NCI-H1105 treated with DMSO at 0.1 percent for 48 hours (cell line): ENCODE data around the gene KLHL26.

ENCODE experiments used
- DNase-seq: peaks from one replicate; lab custom pipeline; 2025; lab: John Stamatoyannopoulos, UW

The KLHL26 gene

DNA sequence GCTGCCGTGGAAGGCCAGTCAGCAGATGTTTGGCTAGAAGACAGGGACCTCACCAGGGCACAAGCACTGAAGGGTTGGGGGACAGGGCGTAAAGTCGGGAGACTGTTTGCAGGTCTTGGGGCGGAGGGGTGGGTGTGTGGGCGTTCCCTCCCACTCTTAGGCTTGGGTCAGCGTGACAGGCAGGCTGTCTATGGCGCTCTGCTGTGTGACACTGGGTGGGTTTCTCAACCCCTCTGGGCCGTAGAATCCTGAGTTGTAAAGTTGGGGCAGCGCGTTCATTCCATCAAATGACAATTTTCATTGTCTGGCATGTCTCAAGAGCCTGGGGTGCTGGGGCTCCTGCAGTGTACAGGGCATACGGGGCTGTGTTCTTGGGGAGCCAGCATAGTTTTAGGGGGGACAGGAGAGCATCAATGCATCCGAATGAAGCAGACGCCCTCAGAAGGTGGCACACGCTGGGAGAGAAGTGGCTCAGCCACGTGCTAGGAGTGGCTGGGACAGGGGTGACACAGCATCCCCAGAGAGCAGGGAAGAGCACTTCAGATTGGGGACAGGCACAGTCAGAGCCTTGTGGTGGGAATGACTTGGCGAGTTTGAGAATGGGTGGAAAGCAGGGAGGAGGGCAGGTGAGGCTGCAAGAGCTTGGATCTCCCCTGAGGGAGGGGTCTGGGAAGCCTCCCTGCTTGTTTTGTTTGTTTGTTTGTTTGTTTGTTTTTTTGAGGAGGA lies 51.1 kb downstream of the KLHL26 start:
- no peak for DNase-seq

GRCh38 chr19:18696023-18696422 lies 59.2 kb downstream of the KLHL26 start:
- no peak for DNase-seq

DNA sequence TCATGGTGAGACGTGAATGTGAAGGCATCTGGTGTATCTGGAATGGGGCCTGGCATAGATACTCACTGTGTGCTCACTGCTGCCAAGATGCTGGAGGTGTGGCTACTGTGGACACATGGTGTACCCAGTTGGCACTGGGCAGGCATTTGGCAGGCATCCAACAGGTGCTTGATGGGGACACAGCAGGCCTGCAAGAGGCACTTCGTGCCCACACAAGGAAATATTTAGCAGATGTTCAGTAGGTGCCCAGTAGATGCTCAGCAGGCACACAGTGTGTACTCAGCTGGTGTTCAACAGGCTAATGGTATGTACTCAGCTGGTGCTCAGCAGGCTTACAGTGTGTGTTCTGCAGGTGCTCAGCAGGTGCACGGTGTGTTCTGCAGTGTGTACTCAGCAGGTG lies 60.9 kb downstream of the KLHL26 start:
- peak; percentile 64 for DNase-seq

- DNase-seq, result no peak
Observed at GRCh38 chr19:18698321-18699167, 61.7 kb downstream of the KLHL26 start.

- DNase-seq, result no peak
Observed at GRCh38 chr19:18699403-18700054, 62.7 kb downstream of the KLHL26 start.

DNA sequence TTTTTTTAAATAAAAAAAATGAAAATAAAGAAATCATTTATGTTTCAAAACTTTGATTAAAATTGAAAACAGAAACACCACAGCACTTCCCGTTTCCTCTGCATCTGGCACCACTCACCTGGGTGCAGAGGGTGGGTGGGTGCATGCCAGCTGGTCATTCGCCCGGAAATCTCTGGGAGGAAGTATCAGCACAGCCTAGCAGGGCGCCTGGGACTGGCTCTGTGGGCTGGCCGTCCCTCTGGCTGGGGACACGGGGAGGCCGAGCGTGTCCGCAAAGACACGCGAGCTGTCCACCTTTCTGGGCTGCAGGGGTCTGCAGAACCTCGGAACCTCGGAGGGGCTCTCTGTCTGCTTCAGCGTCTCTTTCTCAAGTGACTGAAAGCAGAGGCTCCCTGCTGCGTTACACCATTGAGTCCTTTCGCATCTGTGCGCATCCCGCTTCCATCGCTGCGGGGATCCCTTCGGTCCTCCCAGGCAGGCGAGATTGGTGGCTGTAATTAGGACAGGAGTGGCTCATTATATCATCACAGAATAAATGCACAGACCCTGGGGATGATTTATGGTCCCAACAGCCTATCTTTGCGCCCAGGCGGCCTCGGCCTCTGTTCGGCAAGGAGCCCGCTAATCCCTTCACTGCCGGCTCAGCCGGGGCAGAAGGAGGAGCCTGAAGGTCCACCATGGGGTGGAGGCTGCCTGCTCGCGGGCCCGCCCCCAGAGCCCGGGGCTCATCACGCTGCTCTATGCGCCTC lies 63.8 kb downstream of the KLHL26 start:
- peak; percentile 91 for DNase-seq

DNA sequence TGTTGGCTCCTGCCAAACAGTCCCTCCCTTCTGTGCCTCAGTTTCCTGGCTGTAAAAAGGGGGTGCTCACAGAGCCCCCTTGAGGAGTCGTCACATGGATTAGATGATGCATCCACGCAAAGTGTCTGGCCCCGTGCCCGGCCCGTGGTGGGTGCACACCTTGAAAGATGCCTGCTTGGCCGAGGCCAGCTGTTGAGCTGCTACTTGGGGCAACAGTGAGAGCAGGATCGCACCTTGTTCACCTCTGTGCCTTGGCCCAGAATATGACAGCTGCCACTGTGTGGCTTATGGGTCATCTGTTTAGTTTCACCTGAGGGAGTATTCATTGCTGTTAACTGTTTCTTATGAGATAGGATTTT lies 64.4 kb downstream of the KLHL26 start:
- DNase-seq, result peak; percentile 70

GRCh38 chr19:18704054-18704453 lies 67.2 kb downstream of the KLHL26 start:
- DNase-seq, result no peak

DNA sequence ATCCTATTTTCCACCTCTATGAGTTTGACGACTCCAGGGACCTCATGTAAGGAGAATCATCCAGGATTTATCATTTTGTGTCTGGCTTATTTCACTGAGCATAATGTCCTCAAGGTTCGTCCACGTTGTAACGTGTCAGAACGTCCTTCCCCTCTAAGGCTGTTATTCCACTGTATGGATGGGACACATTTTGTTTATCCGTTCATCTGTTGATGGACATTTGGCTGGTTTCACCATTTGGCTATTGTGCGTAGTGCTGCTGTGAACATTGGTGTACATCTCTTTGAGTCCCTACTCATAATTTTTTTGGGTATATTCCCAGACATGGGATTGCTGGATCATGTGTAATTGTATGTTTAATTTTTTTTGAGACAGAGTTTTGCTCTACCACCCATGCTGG lies 68.1 kb downstream of the KLHL26 start:
- no peak for DNase-seq

GRCh38 chr19:18708452-18709231 lies 71.8 kb downstream of the KLHL26 start:
- DNase-seq, result peak; percentile 87

- no peak for DNase-seq
Observed at GRCh38 chr19:18709546-18709945, 72.7 kb downstream of the KLHL26 start.

DNA sequence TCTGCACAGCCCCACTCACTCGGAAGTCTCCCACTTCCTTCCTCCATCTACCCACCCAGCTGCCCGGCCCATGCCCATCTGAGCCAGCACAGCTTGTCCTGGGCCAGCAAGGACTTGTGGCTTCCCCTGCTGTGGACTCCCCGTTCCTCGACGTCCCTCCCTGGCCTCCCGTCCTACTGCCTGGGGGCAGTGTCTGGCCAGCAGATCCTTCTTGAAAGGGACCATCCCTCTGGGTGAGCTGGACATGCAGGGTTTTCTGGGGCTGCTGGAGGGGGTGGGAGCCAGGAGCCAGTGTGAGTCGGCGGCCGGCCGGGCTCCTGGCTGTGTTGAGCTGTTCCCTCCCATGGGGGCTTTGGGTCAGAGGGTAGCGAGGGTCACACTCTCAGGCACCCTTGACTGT lies 73.4 kb downstream of the KLHL26 start:
- no peak for DNase-seq

DNA sequence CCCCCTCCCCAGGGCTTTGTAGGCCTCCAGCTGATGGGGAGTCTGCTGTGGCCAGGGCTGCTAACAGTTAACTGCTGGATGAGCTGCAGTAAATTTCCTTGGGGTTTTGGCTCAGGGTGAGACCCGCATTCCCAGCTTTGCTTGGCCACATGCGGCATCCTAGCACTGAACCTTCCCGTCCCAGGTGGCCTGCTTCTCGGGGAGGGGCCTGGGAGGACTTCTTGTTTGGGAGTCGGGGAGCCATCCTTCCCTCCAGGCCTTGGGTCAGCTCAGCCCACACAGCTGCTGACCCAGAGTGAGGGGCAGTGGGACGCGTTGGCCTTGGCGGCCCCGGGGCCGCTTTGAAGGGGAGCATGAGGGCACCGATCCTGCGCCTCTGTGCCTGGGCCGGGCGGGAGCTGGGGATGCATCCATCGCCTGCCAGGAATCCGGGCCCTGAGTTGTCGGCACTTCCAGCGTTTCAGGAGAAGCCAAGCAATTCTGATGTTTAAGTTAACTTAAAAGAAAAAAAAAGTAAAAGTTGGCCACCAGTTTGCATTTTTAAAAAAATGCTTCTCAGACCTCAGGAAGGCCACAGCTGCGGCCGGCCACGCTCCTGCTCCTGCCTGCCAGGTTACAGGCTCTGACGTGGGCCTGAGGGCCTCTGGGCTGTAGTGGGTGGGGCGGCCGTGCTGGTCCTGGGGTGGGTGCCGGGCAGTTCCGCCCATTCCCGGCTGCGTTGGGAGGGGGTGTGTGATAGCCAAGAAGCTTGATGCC lies 74.3 kb downstream of the KLHL26 start:
- DNase-seq, result no peak

- DNase-seq, result no peak
Observed at GRCh38 chr19:18711893-18712292, 75.1 kb downstream of the KLHL26 start.

DNA sequence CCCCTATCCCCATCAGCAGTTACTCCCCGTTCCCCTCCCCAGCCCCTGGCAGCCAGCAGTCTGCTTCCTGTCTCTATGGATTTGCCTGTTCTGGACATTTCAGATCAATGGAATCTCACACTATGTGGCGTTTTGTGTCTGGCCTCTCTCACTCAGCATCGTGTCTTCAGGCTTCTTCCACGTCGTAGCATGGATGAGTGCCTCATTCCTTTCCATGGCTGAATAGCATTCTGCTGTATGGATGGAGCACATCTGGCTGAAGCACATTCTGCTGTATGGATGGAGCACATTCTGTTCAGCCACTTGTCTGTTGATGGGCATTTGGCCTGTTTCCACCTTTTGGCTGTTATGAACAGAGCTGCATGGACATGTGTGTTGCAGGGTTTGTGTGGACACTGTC lies 76.2 kb downstream of the KLHL26 start:
- no peak for DNase-seq

- no peak for DNase-seq
Observed at GRCh38 chr19:18713550-18714117, 76.8 kb downstream of the KLHL26 start.

DNA sequence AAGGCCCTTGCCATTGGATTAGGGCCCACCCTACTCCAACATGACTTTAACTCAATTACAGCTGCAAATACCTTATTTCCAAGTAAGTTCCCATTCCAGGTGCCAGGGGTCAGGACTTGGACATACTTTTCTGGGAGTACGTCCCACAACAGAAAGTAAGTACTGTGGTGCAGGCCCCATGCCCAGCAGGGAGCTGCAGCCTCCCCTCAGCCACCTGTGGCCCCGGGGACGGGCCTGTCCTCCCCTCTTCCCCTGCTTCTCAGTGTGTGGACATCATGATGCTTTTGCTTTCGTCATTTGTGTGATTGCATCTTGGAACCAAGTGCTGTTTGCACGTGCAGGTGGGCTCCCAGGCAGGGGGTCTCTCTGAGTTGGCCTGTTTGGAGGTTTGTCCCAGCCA lies 78.6 kb downstream of the KLHL26 start:
- no peak for DNase-seq

GRCh38 chr19:18716857-18717256 lies 80.0 kb downstream of the KLHL26 start:
- DNase-seq, result no peak

- no peak for DNase-seq
Observed at GRCh38 chr19:18717601-18718000, 80.8 kb downstream of the KLHL26 start.

- no peak for DNase-seq
Observed at GRCh38 chr19:18718015-18718526, 81.2 kb downstream of the KLHL26 start.
